Breast epithelium (tissue), 4 donors: Measurements from ENCODE around the gene RIMBP2. TPM values are rescaled to one million over a fixed set of nuclear protein-coding genes. Genes with fewer than 3 reads are reported as not detected.

Experiments used
- DNase-seq, 2 donors: peaks; one replicate each; pipeline ENCODE4 v3.0.0-alpha.2; 2019; ENCODE audit warnings: low spot score in 2 of 2
- H3K27ac ChIP-seq, 2 donors: fragments of 200-600 bp; sonication (generic) in 1 of 2; one replicate each; pipeline ENCODE4 v1.5.1; 2016 to 2019; ENCODE audit warnings: mild to moderate bottlenecking in 1 of 2
- H3K27me3 ChIP-seq, 2 donors: fragments of 200-600 bp; sonication (generic) in 1 of 2; one replicate each; pipeline versions ENCODE4 v1.5.1 to v1.6.0; 2017 to 2019; ENCODE audit warnings: control low read depth in 1 of 2, mild to moderate bottlenecking in 1 of 2
- H3K36me3 ChIP-seq: fragments of 200-600 bp; one replicate; pipeline ENCODE4 v1.5.1; 2019
- H3K4me1 ChIP-seq, 2 donors: fragments of 200-600 bp; sonication (generic); one replicate each; pipeline ENCODE4 v1.5.1; 2016 to 2019; ENCODE audit warnings: control low read depth in 1 of 2
- H3K4me3 ChIP-seq, 3 donors: fragments of 200-600 bp; sonication (generic); 1 replicate in 2 of 3; 2 replicates in 1 of 3; pipeline ENCODE4 v1.5.1; 2016 to 2019; ENCODE audit warnings: mild to moderate bottlenecking in 3 of 3, moderate library complexity in 2 of 3
- H3K9me3 ChIP-seq, 2 donors: fragments of 200-600 bp; sonication (generic) in 1 of 2; one replicate each; pipeline ENCODE4 v1.5.1; 2016 to 2019; ENCODE audit warnings: control low read depth in 1 of 2
- POLR2A ChIP-seq: fragments of 450-650 bp; IDR thresholded peaks from one replicate; pipeline ENCODE4 v1.6.1; 2016; ENCODE audit warnings: antibody characterized with exemption, mild to moderate bottlenecking, moderate library complexity
- POLR2AphosphoS5 ChIP-seq, 3 donors: sonication (generic); formaldehyde crosslinking; IDR thresholded peaks; one replicate each; pipeline ENCODE4 v1.6.1; 2017; ENCODE audit warnings: antibody characterized with exemption in 3 of 3
- intact Hi-C: fragments of 100-400 bp; cut with DNase I; formaldehyde crosslinking; loops from one replicate; pipeline ENCODE4 v1.15.1; 2023; ENCODE audit warnings: low total_unique reads
- total RNA-seq, 3 donors: library from RNA; depleted of rRNA; stranded (reverse); fragments of >200 nt; gene quantifications; one replicate each; pipeline ENCODE4 v1.1.0, GENCODE V29; 2016
- TF ChIP-seq, protein P1 (sequence below), 3 donors: fragments of 450-650 bp; IDR thresholded peaks; one replicate each; pipeline ENCODE4 v1.5.1; 2016 to 2017; ENCODE audit warnings: antibody characterized with exemption in 3 of 3, mild to moderate bottlenecking in 3 of 3, moderate library complexity in 3 of 3

RIMBP2 gene
- total RNA-seq, 3 donors from 2014 or later = under 0.01 to 0.59 (median under 0.01) TPM

DNA sequence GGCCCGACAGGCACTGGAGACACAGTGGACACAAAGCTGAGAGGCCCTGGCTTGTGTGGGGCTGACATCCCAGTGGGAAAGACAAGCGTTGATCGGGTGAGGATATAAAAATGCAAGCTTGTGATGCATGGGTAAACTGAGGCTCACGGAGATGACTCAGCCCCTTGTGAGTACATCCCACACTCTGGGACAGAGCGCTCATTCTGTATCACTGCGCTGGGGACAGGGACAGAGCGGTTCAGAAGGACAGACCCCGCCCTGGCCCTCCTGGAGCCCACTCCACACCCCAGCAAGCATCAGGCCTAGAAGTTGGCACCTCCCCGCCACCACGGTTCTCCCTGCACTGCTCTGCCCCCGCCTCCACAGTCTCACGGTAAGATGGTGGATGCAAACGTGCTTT lies 222.1 kb downstream of the RIMBP2 start:
- Histone ChIP-seq H3K27me3 (no peaks in the 10 kb centered on the region), H3K4me3 (no peak overlapping the region)
- intact Hi-C loops = no loop called here

GRCh38 chr12:130491421-130492357 lies 224.4 kb downstream of the RIMBP2 start:
- Histone ChIP-seq H3K4me3 (no peak overlapping the region), H3K4me1 (no peaks in the 10 kb centered on the region), H3K27me3 (peaks cover 0 to 6% of the 10 kb centered on the region in 2 donors), H3K9me3 (no peaks in the 10 kb centered on the region), H3K27ac (no peak overlapping the region), H3K36me3 (no peaks in the 10 kb centered on the region)
- no peak for DNase-seq
- intact Hi-C loops = no loop called here
- no peak for TF ChIP-seq POLR2AphosphoS5 (IDR thresholded peaks at IDR 0.05)
- TF ChIP-seq, protein P1, sequence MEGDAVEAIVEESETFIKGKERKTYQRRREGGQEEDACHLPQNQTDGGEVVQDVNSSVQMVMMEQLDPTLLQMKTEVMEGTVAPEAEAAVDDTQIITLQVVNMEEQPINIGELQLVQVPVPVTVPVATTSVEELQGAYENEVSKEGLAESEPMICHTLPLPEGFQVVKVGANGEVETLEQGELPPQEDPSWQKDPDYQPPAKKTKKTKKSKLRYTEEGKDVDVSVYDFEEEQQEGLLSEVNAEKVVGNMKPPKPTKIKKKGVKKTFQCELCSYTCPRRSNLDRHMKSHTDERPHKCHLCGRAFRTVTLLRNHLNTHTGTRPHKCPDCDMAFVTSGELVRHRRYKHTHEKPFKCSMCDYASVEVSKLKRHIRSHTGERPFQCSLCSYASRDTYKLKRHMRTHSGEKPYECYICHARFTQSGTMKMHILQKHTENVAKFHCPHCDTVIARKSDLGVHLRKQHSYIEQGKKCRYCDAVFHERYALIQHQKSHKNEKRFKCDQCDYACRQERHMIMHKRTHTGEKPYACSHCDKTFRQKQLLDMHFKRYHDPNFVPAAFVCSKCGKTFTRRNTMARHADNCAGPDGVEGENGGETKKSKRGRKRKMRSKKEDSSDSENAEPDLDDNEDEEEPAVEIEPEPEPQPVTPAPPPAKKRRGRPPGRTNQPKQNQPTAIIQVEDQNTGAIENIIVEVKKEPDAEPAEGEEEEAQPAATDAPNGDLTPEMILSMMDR (IDR thresholded peaks at IDR 0.05) = no peak
- TF ChIP-seq POLR2A = no peak

More for the DNA sequence above, 222.1 kb downstream of the RIMBP2 start:
- DNase-seq = no peak
- H3K27ac ChIP-seq = no peak overlapping the region
- TF ChIP-seq POLR2AphosphoS5 (IDR thresholded peaks at IDR 0.05) (no peak), POLR2A (no peak)
- TF ChIP-seq, protein P1 (IDR thresholded peaks at IDR 0.05) = no peak
- no peaks in the 10 kb centered on the region for H3K9me3 ChIP-seq
- H3K36me3 ChIP-seq = no peaks in the 10 kb centered on the region
- H3K4me1 ChIP-seq = no peaks in the 10 kb centered on the region

DNA sequence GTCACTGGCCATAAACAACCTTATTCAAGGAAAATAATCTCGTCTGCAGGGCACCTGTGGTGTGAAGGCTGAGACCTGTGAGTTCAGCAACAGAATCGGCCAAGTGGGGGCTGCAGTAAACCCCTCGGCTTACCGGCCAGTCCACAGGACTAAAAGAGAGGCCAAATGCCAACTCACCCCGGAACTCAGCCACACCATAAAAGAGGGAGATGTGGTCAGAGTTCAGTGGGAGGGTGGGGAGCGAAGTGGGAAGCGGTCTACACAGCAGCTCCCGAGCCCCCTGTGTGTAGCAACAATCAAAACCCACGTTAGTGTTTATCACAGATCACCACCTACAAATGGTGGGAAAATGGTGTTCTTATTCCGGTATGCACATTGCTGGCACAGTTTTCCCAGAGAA lies 225.4 kb downstream of the RIMBP2 start:
- no peak overlapping the region for H3K27ac ChIP-seq
- H3K4me1 ChIP-seq = no peaks in the 10 kb centered on the region
- intact Hi-C loops = no loop called here
- H3K36me3 ChIP-seq = no peaks in the 10 kb centered on the region
- H3K9me3 ChIP-seq = no peaks in the 10 kb centered on the region
- no peak for DNase-seq
- no peak for TF ChIP-seq POLR2AphosphoS5 (IDR thresholded peaks at IDR 0.05)
- TF ChIP-seq, protein P1 (IDR thresholded peaks at IDR 0.05) = no peak
- TF ChIP-seq POLR2A = no peak
- no peak overlapping the region for H3K4me3 ChIP-seq
- peaks cover 0 to 6% of the 10 kb centered on the region in 2 donors for H3K27me3 ChIP-seq

- Histone ChIP-seq H3K4me1 (no peaks in the 10 kb centered on the region), H3K27me3 (peaks cover 0 to 6% of the 10 kb centered on the region in 2 donors), H3K27ac (no peak overlapping the region), H3K9me3 (no peaks in the 10 kb centered on the region), H3K4me3 (no peak overlapping the region), H3K36me3 (no peaks in the 10 kb centered on the region)
- no peak for DNase-seq
- intact Hi-C loops = no loop called here
- TF ChIP-seq POLR2A (no peak), POLR2AphosphoS5 (IDR thresholded peaks at IDR 0.05) (no peak)
- TF ChIP-seq, protein P1 (IDR thresholded peaks at IDR 0.05) = no peak
These were observed 226.8 kb downstream of the RIMBP2 start for GRCh38 chr12:130489293-130489692.

DNA sequence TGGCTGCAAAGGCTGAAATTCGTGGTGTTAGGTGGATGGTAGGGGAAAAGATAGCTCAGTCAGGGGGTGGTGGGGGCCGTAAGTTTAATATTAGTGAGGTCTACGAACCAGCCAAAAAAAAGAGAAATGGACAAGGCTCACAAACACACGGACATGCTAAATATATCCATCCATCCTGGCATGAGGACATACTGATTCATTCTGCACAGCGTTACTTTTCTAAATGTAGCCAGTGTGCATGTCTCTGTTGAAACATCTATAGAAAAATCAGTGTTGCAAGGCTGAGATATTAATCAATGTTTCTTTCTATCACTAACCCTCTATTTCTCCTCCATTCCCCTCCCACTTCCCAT lies 227.8 kb downstream of the RIMBP2 start:
- no peaks in the 10 kb centered on the region for H3K9me3 ChIP-seq
- H3K27ac ChIP-seq = no peak overlapping the region
- H3K27me3 ChIP-seq = peaks cover 0 to 6% of the 10 kb centered on the region in 2 donors
- intact Hi-C loops = no loop called here
- H3K4me1 ChIP-seq = no peaks in the 10 kb centered on the region
- TF ChIP-seq POLR2A (no peak), POLR2AphosphoS5 (IDR thresholded peaks at IDR 0.05) (no peak)
- TF ChIP-seq, protein P1 (IDR thresholded peaks at IDR 0.05) = no peak
- no peak for DNase-seq
- H3K36me3 ChIP-seq = no peaks in the 10 kb centered on the region
- no peak overlapping the region for H3K4me3 ChIP-seq
